Measurements from ENCODE around the gene VPS26A. TPM values are rescaled to one million over a fixed set of nuclear protein-coding genes. Genes with fewer than 3 reads are reported as not detected.

Gene VPS26A
- total RNA-seq (2014; rRNA removed; shearing (Covaris generic)) = 18.6 and 24.0 TPM in 2 replicates

DNA sequence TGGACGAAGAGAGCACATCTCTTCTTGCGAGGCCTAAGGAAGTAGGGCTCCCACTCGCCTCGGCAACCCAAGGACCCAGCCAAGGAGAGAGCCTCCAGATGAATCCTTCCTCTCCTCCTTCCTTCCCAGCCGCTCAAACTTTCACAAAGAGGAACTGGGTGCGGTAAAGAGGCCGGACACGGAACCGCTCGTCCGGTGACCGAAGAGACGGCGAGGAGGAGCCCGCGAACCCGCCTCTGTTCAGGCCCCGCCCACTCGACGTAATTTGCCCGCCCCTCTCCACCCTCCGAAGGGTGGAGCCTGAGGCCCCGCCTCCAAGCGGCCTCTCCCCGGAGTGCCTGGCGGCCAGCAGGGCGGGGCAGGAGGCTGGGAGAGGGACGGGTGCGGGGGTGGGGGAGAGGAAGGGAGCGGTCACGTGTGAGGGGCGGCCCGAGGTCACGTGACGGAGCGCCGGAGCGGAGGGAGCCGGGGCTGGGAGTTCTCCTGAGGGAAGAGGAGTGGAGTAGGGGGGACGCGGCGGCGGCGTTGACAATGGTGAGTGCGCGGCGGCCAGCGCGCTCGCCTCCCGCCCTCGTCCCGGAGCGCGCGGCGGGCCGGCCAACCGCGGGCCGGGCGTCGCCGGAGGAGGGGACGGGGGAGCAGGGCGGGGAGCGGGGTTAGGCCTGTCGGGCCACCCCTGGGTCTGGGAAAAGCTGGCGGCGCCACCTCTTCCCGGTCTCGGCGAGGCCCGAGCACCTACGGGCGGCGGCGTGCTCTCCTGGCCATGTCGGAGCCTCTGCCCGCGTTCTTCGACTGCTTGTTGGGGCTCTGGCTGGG lies at the start of gene VPS26A:
TSS of gene VPS26A (plus strand) at position 432 of the 816 bp plus-strand sequence. CDS start at position 532, 100 bp downstream.
- peaks cover 9% of the 10 kb centered on the region for H3K4me1 ChIP-seq (replicated peaks)
- peaks cover 6% of the 10 kb centered on the region for H3K36me3 ChIP-seq
- peak within 1 kb of the TSS; percentile 82 for H3K4me3 ChIP-seq
- peak within 1 kb of the TSS; percentile 86 for H3K27ac ChIP-seq
- no peaks in the 10 kb centered on the region for H3K27me3 ChIP-seq (replicated peaks)
- DNase-seq (ENCODE audit: low read depth in 1 of 2, low spot score in 2 of 2) = peak; percentile 99
- no peaks in the 10 kb centered on the region for H3K9me3 ChIP-seq (replicated peaks)

DNA sequence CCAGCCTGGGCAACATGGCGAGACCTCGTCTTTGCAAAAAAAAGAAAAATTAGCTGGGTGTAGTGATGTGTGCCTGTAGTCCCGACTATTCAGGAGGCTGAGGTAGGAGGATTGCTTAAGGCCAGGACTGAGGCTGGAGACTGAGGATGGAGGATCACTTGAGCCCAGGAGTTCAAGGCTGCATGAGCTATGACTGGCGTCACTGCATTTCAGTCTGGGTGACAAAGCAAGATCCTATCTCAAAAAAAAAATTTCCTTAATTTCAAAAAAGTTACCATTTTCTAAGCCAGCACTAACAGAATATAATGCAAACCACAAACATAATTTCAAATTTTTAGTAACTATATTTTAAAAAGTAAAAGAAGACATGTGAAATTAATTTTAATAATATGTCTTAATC lies 49.4 kb upstream of the VPS26A start:
- Histone ChIP-seq H3K27ac (no peak overlapping the region), H3K27me3 (replicated peaks) (no peaks in the 10 kb centered on the region), H3K36me3 (no peaks in the 10 kb centered on the region), H3K4me3 (no peak overlapping the region), H3K4me1 (replicated peaks) (no peaks in the 10 kb centered on the region), H3K9me3 (replicated peaks) (no peaks in the 10 kb centered on the region)
- DNase-seq (ENCODE audit: low read depth in 1 of 2, low spot score in 2 of 2) = no peak

DNA sequence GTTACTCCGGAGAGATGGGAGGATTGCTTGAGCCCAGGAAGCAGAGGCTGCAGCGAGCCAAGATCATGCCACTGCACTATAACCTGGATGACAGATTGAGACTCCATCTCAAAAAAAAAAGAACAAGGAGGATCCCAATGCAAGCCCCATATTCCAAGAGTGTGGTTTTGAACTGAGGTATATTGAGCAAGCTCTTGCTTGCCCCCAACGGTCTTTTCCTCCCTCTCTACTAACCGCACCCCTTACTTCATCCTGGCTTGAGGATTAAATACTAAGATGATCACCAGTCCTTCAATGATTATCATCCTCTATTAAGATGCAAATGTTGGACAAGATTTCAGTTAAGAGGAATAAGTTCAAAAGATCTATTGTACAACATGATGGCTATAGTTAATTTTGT lies 48.5 kb upstream of the VPS26A start:
- H3K27ac ChIP-seq = no peak overlapping the region
- H3K36me3 ChIP-seq = no peaks in the 10 kb centered on the region
- H3K4me3 ChIP-seq = no peak overlapping the region
- no peaks in the 10 kb centered on the region for H3K9me3 ChIP-seq (replicated peaks)
- H3K4me1 ChIP-seq (replicated peaks) = no peaks in the 10 kb centered on the region
- H3K27me3 ChIP-seq (replicated peaks) = no peaks in the 10 kb centered on the region
- DNase-seq (ENCODE audit: low read depth in 1 of 2, low spot score in 2 of 2) = no peak

DNA sequence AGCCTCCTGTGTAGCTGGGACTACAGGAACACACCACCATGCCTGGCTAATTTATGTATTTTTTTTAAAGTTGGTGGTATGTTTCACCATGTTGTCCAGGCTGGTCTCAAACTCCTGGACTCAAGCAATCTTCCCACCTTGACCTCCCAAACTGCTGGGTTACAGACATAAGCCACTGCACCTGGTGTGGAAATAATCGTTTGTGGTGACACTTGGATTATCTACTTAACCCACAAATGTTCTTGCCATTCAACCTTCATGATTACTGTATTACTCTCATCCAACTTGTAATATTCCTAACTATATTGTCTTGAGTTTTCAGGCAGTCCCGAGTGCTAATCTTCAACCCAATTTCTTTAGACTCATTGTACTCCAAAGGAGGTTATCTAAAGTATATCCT lies 45.7 kb upstream of the VPS26A start:
- Histone ChIP-seq H3K36me3 (no peaks in the 10 kb centered on the region), H3K4me3 (no peak overlapping the region), H3K27me3 (replicated peaks) (no peaks in the 10 kb centered on the region), H3K27ac (no peak overlapping the region), H3K9me3 (replicated peaks) (no peaks in the 10 kb centered on the region), H3K4me1 (replicated peaks) (no peaks in the 10 kb centered on the region)
- no peak for DNase-seq (ENCODE audit: low read depth in 1 of 2, low spot score in 2 of 2)

DNA sequence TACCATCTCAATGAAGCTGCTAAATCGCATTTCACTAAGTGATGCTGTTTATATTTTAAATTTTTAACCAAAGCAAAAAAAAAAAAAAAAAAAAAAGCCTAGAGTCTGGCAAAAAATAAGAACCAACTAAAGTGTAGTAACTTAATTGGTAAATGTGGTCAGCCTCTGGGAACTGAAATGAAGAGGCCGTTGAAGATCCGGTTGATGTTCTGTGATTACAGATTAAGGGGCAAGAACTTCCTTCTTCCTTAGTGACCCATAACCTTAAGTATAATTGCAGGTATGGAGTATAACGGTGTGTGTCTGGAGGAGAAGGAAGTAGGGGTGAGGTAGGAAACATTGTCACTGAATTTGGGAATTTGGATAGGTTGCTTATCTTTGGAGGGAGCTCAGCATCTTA lies 43.8 kb upstream of the VPS26A start:
- Histone ChIP-seq H3K36me3 (no peaks in the 10 kb centered on the region), H3K27ac (no peak overlapping the region), H3K4me3 (no peak overlapping the region), H3K4me1 (replicated peaks) (no peaks in the 10 kb centered on the region), H3K27me3 (replicated peaks) (no peaks in the 10 kb centered on the region), H3K9me3 (replicated peaks) (no peaks in the 10 kb centered on the region)
- no peak for DNase-seq (ENCODE audit: low read depth in 1 of 2, low spot score in 2 of 2)

DNA sequence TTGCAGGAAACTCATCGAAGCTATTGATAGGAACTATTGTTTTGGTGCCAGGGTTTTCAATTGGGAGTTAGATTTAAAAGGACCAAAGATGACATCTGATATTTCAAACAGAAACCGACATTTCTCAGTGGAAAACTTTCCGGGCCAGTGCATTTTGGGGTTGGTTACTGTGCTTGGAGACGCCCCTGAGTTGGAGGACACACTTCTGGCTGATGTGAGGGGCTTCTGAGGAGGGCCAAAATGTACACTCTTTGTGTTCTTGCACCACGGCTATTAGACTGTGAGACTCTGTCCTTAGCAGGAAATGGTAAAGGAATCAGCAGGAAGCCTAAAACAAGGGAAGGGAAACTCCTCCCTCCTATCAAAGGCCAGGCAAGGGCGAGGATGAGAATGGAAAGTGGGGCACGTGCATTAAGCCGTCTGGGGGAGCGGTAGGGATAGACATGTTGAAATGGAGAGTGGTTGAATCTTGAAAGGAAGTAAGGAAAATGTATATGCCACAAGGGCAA lies 37.9 kb upstream of the VPS26A start:
- no peak for DNase-seq (ENCODE audit: low read depth in 1 of 2, low spot score in 2 of 2)
- Histone ChIP-seq H3K4me3 (no peak overlapping the region), H3K9me3 (replicated peaks) (no peaks in the 10 kb centered on the region), H3K4me1 (replicated peaks) (peaks cover 24% of the 10 kb centered on the region), H3K27me3 (replicated peaks) (no peaks in the 10 kb centered on the region), H3K27ac (no peak overlapping the region), H3K36me3 (0 out of 2 replicates have a peak, but pooled peaks cover 5% of the 10 kb centered on the region)

DNA sequence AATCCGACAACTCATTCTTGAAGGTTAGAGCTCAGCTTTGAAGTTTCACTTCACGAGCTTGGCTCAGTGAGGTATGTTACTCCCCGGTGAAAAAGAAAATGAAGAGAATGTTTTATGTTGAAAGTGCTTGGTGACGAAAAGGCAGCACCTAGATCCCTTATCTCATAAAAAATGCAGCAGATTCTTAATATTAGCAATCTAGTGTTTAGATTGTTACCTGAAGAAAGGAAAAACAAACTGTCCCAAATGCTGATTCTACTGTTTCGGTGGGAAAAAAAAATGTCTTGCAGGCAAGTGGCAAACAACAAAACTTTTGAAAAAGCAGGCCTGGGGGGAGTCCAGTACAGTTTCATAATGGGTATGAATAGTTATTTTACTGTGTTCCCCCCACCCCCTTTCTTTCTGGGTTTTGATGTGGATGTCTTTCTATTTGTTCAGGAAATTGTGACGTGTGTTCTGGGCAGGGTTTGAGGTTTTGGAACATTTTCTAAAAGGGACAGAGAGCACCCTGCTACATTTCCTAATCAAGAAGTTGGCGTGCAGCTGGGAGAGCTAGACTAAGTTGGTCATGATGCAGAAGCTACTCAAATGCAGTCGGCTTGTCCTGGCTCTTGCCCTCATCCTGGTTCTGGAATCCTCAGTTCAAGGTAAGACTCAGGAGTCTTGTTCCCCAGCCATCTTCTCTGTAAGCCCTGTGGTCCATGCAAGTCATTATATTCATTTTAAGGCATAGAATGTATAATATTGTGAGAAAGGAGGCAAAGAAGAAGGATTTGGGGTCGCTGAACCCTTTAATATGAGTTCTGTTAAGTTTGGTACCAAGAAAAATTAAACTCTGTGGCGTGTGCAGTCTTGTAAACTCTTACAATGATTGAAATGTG lies 36.1 kb upstream of the VPS26A start, which contains the start of gene SRGN:
TSS of gene SRGN (plus strand) at position 514 of the 881 bp plus-strand sequence. CDS start at position 569, 55 bp downstream.
- Histone ChIP-seq H3K4me1 (replicated peaks) (peaks cover 36% of the 10 kb centered on the region), H3K4me3 (peak within 1 kb of the TSS; percentile 40), H3K9me3 (replicated peaks) (no peaks in the 10 kb centered on the region), H3K36me3 (peaks cover 6% of the 10 kb centered on the region), H3K27ac (peak within 1 kb of the TSS; percentile 73), H3K27me3 (replicated peaks) (no peaks in the 10 kb centered on the region)
- DNase-seq (ENCODE audit: low read depth in 1 of 2, low spot score in 2 of 2) = peak; percentile 55 to 62

DNA sequence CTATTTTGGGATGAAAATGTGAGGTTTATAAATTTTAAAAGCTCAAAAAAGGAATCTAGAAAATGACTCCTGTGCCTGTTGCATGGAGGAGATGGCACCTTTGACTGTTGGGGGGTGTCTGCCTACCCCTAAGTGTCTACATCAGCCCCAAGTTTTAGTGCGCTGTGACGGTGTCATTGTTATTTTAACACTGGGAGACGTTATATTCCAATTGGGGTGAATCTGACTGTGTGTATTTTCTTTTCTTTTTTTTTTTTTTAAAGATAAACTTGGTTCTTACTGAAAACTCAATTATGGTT lies 35.6 kb upstream of the VPS26A start:
- Histone ChIP-seq H3K36me3 (peaks cover 12% of the 10 kb centered on the region), H3K4me1 (replicated peaks) (peaks cover 41% of the 10 kb centered on the region), H3K27me3 (replicated peaks) (no peaks in the 10 kb centered on the region), H3K27ac (peak overlapping the region; percentile 73), H3K9me3 (replicated peaks) (no peaks in the 10 kb centered on the region), H3K4me3 (peak overlapping the region; percentile 40)
- DNase-seq (ENCODE audit: low read depth in 1 of 2, low spot score in 2 of 2) = no peak

DNA sequence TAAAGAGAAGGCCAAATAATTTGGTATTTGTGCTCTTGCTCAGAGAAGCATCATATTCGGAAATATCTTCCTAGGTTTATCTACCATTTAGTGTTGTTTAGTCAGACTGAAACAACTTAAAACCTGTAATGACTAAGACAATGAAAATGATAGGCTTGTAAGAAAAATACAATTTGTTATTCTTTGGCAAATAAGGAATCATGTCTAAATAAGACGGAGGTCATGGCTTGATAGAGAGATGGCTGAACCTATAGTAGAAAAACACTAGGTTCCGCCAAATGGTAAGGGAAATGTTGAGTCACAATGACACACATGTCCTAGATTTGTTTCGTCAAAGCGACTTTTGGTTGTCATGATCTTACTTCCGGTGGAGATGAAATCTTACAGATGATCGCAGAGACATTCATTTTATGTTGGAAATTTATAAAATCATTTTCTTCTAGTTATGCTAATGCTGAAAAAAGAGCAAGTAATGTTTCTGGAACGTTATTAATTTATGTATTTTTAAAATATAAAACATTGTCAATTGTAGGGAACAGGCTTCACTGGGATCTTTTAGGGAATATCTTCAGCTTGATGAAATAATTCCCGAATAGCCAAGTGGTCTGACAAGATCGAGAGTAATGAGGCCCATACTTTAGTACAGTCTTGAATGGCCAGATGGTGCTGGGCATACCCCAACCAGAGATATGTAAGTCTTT lies 35.0 kb upstream of the VPS26A start:
- no peaks in the 10 kb centered on the region for H3K27me3 ChIP-seq (replicated peaks)
- H3K4me3 ChIP-seq = peak overlapping the region; percentile 40
- peaks cover 43% of the 10 kb centered on the region for H3K4me1 ChIP-seq (replicated peaks)
- peak in 1 of 2 experiments; percentile 50 for DNase-seq (ENCODE audit: low read depth in 1 of 2, low spot score in 2 of 2)
- H3K27ac ChIP-seq = peak overlapping the region; percentile 73
- no peaks in the 10 kb centered on the region for H3K9me3 ChIP-seq (replicated peaks)
- H3K36me3 ChIP-seq = peaks cover 17% of the 10 kb centered on the region

DNA sequence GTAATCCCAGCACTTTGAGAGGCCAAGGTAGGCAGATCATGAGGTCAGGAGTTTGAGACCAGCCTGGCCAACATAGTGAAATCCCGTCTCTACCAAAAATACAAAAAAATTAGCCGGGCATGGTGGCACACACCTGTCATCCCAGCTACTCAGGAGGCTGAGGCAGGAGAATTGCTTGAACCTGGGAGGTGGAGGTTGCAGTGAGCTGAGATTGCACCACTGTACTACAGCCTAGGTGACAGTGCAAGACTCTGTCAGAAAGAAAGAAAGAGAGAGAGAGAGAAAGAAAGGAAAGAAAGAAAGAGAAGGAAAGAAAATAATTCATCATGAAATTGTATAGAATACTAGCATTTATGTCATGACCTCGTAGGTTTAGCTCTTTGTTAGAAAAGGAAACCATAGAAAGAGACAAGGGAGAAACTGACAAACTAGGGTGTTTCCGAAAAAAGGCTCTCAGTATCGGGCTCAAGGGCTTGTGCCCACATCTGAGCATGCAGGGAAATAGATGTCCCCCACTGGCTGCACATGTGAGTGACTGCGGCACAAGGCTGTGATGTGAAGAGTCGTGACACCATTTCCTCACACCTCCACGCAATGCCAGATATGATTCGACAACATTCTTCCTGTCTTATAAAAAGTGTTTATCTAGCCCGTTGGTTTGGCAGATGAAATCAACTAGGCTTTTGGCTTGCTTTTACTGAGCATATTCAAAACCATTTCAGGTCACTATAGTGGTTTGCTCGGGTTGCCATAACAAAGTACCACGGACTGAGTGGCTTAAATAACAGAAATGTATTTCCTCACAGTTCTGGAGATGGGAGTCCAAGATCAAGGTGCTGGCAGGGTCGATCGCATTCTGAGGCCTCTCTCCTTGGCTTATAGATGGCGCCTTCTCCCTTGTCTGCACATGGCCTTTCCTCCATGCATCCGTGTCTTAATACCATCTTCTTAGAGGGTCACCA lies 34.1 kb upstream of the VPS26A start:
- Histone ChIP-seq H3K9me3 (replicated peaks) (no peaks in the 10 kb centered on the region), H3K4me1 (replicated peaks) (peaks cover 43% of the 10 kb centered on the region), H3K27ac (peak overlapping the region; percentile 73), H3K36me3 (peaks cover 18% of the 10 kb centered on the region), H3K27me3 (replicated peaks) (no peaks in the 10 kb centered on the region), H3K4me3 (no peak overlapping the region)
- no peak for DNase-seq (ENCODE audit: low read depth in 1 of 2, low spot score in 2 of 2)

DNA sequence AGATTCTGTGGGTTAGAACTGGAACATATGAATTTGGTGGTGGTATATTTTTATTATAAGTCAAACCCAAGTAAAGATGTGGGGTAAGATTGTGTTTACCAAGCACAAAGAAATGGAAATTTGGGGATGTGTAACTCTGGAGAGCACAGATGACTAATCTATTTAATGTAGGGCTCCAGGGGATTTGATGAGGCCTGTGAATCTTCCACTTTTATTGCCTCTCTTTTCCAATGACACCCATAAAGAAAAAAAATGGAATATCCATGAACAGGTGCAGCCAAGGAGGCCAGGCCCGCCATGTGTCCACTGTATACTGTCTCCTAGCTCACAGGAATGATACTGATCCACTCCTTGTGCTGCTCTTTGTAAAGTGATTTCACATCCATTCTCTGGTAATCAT lies 33.3 kb upstream of the VPS26A start:
- H3K27ac ChIP-seq = no peak overlapping the region
- DNase-seq (ENCODE audit: low read depth in 1 of 2, low spot score in 2 of 2) = no peak
- peaks cover 43% of the 10 kb centered on the region for H3K4me1 ChIP-seq (replicated peaks)
- no peak overlapping the region for H3K4me3 ChIP-seq
- H3K27me3 ChIP-seq (replicated peaks) = no peaks in the 10 kb centered on the region
- H3K36me3 ChIP-seq = peaks cover 18% of the 10 kb centered on the region
- no peaks in the 10 kb centered on the region for H3K9me3 ChIP-seq (replicated peaks)

DNA sequence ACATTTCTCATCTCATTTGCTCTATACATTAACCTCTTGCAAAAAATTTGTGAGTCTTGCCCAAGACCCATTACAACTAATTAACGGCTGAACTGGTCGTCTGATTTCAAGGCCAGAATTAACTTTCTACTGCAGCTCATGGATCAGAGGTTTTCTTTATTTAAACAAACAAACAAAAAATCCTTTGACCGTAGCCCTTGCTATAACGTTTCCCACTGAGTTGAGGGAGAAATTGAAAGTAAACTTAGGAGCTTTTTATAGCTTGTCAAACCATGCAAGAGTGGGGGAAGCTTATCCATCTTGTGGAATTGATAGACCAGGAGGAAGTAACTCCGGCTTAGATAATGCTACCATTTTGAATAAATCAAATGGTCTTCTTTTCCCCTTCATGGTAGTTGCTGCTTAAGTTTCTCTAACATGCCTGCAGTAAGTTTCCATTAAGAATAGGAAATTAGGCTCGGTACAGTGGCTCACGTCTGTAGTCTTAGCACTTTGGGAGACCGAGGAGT lies 32.8 kb upstream of the VPS26A start:
- H3K27ac ChIP-seq = no peak overlapping the region
- no peak for DNase-seq (ENCODE audit: low read depth in 1 of 2, low spot score in 2 of 2)

More for the DNA sequence above, 32.8 kb upstream of the VPS26A start:
- Histone ChIP-seq H3K4me1 (replicated peaks) (peaks cover 43% of the 10 kb centered on the region), H3K4me3 (no peak overlapping the region), H3K36me3 (peaks cover 18% of the 10 kb centered on the region), H3K27me3 (replicated peaks) (no peaks in the 10 kb centered on the region), H3K9me3 (replicated peaks) (no peaks in the 10 kb centered on the region)

Measured in SJSA1 (cell line).